GM18867 (cell line): ENCODE data around the gene NDUFA8.

Experiments used
- ATAC-seq: cut with Tn5 transposase; IDR thresholded peaks from one replicate; pipeline ENCODE4 v1.9.1; 2021; ENCODE audit warnings: mild to moderate bottlenecking, moderate library complexity; ENCODE audit not compliant: unreplicated experiment

Gene NDUFA8

DNA sequence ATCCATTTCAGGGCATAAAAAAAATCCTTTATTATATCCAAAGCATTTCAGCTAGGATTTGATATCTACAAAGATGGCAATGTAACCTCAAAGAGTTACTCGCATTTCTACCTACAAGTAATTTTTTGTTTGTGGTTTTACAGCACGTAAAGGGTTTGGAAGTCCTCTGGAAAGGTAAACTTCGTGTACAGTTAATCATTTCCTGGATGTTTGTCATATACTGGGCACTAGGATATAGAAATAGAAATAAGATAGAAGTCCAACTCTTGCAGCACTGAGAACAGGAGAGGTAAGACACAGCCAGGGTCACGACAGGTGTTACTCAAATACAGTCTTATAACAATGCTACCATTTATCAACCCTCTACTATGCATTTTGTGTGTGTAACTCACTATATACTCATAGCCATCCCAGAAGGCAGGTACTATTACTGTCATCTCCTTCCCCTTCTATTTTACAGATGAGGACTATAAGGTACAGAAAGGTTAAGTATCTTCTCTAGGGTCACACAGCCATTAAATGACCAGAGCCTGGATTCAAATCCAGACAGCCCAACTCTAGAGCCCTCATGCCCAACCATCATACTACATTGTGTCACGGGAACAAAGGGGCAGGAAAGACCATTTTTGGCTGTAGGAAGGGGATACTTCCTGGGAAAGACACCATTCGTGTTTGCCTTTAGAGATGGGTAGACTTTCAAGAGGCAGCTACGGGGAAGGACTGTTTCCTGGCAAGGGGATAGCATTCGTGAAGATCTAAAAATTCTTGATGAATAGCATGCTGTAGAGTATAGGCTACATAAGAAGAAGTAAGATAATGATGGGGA is 19.0 kb downstream of the NDUFA8 start:
- no peak for ATAC-seq

DNA sequence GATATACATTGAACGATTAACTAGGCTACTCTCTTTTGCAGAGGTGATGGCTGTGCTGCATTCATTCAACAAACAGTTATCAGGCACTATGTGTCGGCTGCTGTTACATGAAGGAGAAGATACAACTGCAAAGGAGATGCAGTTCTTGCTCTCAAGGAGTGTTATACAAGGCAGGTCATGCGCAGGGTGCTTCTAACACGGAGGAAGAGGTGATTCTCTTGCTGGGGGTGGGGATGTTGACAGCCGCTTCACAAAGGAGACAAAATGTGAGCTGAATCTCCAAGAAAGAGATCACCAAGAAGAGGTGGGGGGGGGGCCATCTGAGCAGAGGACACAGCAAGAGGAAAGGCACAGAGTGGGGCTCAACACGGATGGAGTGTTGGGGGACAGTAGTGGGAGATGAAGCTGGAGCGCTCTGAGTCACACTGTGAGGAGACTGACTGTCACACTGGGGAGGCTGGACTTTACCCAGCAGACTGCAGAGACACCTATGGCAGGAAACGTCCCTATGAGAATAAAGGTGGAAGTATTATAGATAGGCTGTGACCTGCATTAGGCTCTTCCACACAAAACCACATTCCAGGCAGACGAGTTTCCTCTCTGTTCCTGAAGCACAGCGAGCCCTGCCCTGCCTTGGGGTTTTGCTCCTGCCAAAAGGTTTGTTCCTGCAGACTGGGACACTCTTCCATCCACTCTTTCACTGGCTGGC is 20.9 kb downstream of the NDUFA8 start:
- ATAC-seq: no peak

DNA sequence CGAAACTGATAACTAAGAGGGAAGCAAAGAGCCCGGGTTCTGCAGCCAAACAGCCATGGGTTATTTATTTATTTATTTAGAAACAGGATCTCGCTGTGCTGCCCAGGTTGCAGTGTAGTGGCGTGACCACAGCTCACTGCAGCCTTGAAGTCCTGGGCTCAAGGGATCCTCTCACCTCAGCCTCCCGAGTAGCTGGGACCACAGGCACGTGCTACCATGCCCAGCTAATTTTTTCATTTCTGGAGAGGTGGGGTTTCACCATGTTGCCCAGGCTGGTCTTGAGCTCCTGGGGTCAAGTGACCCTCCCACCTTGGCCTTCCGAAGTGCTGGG is 24.1 kb downstream of the NDUFA8 start:
- ATAC-seq: no peak

DNA sequence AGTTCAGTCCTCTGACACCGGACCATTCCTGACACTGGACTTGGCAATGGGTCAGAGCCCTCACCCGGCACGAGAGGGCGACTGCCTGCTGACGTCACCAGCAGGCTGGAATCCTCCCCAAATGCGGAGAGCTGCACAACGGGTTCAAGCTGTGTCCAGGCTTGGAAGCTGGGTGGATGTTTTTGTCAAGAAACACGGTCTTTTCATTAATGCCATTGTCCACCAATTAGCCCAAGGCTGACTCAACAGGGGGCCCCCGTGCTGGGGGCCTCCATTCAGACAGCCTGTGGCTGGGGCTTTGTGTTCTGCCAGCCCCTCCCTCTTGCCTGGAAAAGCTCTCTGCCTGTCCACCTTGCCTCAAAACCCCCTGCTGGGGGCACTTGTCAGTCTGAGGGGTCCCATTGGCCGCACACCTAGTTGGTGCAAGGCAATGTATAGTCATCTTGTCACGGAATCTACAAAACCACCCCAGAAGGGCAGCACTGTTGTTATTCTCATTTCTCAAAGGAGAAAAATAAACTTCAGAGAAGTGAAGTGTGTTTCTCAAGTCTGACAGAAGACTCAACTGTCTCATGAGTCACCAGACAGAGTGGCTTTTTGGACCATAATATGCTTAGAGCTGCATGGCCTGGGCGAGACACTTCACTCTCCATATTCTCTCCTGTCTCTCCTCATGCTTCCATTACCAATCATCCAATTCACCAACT is 24.6 kb downstream of the NDUFA8 start:
- ATAC-seq: no peak

DNA sequence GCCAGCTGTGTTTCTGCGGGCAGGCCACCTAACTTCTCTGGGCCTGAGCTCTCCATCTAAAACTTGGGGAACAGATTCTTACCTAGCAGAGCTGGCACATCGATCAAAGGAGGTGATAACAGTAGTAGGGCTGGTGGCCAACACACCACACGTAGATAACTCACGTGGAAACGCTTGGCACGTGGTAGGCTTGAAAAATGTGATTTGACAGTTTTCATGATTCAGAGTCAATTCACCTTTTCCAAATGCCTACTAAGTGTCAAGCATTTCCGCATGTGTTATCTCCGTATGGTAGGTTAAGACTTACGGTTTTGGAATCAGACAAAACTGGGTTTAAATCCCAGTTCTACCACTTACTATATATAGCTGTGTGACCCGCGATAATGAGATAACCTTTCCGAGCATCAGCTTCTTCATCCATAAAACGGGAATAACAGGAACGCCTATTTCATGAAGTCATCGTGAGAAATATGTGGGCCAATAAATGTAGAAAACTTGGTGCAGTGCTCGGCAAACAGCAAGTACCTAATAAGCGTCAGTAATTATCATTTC is 25.5 kb downstream of the NDUFA8 start:
- no peak for ATAC-seq

DNA sequence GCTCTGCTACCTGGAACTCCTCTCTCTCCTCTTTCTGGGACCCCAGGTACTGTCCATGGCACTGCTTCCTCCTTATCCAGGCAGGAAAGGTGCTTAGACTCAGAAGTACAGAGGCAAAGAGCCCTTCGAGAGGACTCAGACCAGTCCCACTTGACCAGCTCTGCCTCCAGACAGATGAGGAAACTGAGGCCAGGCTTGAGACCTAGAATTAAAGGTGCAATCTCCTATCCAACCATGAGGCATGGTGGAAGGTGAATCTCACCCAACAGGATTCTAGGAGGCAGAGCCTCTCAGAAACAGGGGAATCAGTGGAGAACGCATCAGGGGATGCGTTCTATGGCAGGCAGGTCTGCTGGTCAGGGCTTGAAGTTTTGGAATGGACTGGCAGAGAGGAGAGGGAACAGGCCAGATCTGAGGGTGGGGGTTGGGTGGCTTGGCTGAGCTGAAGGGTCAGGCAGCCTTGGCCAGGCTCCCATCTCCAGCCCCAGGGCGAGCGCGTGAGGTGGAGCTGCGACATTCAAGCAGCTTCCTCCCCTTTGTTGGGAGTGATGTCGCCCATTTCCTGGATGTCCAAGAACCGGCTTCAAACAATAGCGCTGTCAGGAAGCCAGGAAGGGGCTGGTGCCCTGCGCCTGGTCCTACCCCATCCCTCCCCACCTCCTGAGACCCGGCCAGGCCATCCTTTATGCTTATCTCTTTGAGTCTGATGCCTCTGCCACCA is 26.2 kb downstream of the NDUFA8 start:
- no peak for ATAC-seq

DNA sequence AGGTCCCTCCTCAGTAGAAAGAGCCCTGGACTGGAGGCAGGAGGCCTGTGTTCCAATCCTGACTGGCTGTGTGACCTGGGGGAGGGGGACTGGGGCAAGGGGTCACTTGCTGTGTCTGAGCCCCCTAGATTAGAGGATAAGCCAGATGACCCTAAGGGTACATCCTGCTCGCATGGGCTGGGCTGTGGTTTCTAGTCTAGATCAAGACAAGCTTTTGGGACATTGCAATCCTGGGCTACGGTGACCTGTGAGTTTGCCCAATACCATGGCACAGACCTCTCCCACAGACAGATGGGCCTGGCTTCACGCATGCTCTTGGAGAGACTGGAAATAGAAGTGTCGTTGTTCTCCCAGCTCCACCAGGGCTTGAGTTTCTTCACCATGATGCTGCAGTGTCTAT is 27.0 kb downstream of the NDUFA8 start:
- no peak for ATAC-seq

DNA sequence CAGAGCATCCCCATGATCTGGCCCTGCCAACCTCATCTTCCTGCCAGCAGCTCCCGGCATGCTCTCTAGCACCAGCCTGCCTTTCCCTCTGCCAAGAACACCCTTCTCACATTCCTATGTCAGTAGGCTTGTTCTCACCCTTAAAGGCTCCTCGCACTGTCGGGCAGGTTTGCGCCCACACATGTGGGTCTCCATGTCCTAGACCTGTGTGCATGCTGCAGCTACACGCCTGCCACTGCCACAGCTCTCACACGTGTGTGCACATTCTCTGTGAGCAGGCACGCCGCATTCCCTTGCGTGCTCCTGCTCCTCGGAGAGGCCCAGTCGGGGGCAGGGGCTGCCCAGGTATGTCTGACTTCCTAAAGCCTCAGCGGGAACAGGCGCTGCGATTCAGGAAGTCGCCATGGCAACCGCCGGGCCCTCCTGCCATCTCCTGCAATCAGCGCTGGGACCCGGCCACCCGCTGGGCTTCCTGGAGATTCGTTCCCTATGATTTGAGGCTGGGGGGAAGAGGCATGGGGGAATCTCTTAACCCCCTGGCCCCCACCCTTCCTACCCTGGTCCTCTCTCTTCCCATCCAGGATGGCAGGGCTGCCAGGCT is 28.1 kb downstream of the NDUFA8 start:
- no peak for ATAC-seq

DNA sequence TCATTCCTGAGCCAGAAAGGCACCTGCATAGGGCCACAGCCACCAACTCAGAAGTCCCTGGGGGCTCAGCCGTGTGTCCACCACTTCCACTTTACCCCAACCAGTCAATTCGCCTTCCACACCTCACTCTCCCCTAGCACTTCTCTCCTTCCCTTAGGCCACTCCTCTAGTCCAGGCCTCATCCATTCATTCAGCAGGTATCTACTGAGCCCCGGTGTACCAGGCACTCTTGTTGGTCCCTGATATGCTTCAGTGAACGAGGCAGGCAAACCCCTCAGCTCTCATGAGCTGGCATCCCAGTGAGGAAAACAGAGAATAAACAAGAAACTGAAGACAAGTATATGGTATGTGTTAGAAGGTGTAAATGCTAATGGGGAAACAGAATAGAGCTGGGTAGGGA is 28.7 kb downstream of the NDUFA8 start:
- ATAC-seq: no peak

DNA sequence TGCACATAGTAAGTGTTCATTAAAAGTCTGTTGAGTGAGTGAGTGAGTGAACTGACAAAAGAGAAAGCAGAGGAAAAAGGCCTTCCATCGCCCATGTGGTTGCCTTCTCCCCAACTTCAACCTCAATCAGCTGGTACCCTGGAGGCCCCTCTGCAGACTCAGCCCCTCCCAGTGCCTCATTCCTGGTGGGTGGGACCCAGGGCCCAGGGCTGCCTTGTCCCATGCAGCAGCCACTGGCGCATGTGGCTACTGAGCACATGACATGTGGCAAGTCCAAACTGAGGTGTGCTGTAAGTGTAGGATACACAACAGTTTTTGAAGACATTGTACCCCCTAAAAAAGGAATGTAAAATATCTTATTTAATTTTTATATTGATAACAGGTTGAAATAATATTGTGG is 29.6 kb downstream of the NDUFA8 start:
- ATAC-seq: no peak

DNA sequence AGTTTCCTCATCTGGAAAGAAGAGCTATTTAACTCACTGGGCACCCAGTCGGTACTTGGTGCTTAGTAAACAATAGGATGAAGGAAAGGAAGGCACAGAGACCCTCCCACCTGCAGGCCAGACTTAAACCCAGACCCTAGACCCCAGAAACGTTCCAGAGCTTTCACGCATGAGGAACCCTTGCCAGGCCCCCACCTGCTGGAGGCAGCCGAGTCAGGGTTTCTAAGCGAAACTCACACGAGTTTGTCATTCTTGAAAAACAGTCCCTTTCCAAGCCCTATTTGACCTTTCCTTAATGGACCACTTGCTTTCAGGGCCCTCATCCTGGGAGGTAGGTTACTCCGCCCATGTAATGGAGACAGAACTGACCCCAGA is 30.6 kb downstream of the NDUFA8 start:
- no peak for ATAC-seq

DNA sequence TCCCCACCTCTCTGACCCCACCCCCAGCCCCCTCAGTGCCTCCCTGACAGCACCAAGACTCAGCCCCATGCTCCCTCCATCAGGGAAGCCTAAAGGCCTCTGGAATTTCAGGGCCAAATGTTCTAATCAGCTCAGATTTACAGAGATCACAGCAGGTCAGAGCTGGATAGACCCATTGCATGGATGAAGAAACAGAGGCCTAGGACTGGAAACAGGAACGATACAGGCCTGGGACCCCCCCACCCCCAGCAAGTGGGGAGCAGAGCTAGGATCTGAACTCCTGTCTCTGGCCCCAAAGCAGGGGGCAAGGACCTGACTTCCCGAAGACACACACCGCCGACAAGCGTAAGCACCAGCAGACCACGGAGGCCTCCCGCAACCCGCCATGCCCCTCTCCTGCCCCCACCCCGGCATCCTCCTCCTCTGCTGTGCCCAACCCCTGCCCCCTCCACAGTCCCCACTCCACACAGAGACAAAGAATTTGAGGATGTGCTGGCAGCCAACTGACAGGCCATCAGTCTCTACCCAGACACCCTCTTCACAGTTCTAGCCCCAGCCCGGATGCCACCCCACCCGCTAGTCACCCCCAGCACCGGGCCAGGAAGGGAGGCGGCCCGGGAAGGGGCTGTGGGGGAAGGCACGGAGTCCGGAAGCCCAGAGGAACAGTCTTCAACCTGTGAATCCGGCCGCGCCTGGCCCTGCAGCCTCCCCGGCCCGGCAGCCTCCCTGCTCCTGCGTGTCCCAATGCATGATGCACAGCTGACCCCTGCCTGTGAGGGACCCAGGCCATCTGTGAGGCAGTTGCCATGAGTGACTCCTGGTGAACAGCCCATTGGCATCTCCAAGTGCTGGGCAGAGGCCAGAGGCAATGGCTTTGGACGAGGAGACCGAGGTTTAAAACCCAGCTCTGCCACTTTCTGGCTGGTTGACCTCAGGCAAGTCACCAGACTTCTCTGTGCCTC is 31.3 kb downstream of the NDUFA8 start:
- no peak for ATAC-seq

DNA sequence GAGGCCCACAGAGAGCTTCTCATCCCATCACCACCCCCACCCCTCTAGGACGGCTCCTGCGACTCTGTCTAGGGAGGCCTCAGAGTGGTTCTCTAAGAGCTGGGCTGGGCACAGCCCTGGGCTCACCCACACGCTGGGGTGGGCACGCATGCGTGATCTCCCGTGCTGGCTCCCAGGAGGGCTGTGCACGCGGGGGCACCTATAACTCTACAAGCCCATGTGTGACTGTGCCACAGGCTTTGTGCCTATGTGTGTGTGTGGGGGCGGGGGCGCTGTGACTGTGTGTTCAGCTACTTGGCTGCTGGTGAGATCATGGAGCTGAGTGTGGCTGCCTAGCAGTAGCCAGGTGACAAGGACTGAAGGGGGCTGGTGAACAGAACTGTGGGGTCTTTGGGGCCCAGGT is 32.2 kb downstream of the NDUFA8 start:
- ATAC-seq: no peak

DNA sequence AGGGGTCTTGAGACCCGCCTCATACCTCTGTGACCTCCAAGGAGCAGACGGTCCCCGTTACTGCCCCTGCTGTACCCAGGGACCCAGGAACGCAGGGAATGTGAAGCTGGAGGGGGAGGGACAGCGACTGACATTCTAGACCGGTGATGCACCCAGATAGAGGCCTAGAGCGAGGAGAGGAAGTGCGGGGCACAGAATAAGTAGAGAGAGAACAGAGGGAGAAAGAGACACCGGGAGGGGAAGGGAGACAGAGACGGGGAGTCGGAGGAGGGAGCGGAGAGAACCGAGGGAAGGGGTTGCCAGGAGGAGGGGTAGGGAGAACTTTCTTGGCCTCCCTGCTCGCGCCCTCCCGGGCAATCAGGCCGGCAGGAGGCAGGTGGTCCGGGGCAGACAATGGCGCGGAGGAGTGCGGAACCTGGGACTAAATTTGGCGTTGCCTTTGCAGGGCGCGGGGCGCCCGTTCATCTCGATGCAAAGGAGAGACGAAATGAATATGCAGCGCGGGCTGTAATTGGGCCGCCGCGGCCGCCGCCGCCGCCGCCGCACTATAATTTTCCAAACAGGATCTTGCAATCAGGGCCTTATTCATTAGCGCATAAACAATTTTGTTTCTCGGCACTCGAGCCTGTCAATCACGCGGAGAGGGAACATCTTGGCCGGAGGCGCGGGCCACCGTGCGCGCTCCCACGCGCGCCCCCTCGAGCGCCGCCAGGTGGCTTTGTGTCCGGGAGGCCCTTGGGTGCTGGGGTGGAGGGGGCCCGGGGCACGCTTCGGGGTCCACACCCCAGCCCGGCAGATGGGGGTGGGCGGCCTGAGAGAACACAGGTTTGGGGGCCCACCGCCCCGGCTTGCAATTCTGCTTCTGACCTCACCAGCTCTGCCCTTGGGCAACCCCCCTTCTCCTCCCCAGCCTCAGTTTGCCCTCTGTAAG is 33.0 kb downstream of the NDUFA8 start:
- ATAC-seq: no peak

DNA sequence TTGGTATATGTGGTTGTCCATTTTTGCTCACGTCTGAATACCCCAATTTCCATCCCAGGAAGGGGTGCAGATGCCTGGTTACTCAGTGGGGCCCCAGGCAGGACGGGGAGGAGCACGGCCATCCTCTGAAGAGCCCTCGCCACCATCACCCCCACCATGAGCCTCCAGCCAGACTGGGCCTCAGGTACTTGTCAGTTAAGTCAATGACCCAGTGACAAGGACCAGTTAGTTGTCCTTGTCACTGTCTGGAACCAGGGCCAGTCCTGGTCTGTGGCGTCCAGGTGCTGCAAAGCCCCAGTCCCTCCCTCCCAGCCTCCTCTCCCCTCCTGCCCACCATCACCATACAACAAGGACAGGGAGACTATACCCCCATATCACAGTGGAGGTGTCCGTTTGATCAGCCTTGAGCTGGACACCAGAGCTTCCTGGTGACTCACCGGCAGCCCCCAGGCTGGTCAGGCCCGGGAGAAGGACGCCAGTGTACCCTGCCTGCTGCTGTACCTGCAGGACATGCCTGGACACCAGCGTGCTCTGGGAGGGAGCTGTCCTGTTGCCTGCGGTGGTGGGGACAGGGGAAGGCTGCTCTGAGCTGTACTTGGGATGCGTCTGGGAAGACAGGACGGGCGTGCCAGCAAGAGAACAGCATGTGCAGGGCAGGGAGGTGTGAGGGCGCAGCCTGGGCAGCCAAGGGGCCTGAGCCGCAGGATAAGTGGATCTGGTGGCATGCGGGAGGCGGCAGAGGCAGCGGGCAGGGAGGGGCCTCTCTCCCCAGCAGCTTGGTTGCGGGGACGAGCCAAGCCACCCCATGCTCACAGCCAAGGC is 33.9 kb downstream of the NDUFA8 start:
- ATAC-seq: no peak

DNA sequence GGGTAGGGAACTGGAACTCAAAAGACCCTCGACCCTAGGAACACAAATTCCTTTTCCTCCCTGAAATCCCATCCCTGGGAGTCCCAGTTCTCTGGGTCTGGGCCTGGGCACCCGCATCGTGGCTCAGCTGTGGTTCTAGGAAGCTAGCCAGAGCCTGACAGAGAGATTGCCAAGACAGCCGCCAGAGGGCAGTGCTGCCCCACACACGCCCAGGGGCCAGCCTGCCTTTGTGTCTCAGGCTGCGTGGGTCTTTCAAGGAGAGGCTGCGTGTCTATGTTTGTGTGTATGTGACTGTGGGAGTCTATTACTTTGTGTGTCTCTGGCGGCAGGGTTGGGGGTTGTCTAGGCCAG is 34.4 kb downstream of the NDUFA8 start:
- peak; percentile 73 for ATAC-seq

DNA sequence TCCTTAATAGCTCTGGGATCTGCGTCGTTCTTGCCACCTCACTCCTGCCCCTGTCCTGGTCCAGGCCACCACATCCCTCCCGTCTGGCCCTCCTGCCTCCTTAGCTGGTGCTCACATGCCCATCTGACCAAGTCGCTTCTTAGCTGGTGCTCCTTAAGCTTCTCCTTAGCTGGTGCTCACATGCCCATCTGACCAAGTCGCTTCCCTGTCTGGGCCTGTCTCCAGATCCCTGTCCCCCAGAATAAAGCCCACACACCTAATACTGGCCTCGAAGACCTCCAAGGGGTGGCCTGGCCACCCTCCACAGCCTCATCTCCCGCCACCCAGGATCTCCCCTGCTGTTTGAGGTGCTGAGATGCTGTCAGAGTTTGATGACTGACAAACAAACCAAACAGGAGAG is 35.1 kb downstream of the NDUFA8 start:
- ATAC-seq: no peak

DNA sequence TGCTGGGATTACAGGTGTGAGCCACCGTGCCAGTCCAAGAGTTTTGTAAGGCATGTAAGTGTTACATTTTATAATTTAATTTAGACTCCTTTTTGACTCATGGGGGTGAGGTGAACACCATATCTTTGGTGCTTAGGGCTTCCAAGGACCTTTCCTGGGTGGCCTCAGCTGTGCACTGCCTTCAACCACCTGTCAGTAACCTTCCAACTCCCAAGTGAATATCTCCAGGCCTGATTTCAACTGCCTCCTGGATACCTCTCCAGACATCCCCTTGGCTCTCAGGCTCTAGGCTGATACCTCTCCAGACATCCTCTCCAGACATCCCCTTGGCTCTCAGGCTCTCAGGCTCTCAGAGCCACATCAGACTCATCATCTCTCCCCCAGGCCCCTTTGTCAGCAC is 35.5 kb downstream of the NDUFA8 start:
- no peak for ATAC-seq
